GF-D8 (cell line): ENCODE results near the gene CCDC85C.
"Not testable (repeated sequence)": the region's sequence is repeated elsewhere in the genome, so short reads cannot be mapped to it uniquely, and the experiment has no call there.

ENCODE experiments used
- DNase-seq: peaks from one replicate; lab custom pipeline; 2025; lab: John Stamatoyannopoulos, UW

Gene CCDC85C

GRCh38 chr14:99603471-99604277, at the start of gene CCDC85C:
Gene CCDC85C, minus strand, starts transcription at chr14:99604207. Its CDS starts 248 bp downstream, at chr14:99603959.
- no peak for DNase-seq

- no peak for DNase-seq
Measured at GRCh38 chr14:99651953-99652746, 48.1 kb upstream of the CCDC85C start.

- DNase-seq, result no peak
Measured at GRCh38 chr14:99650189-99650588, 46.2 kb upstream of the CCDC85C start.

- DNase-seq, result no peak
Measured at GRCh38 chr14:99649643-99650042, 45.6 kb upstream of the CCDC85C start.

GRCh38 chr14:99649219-99649618, 45.2 kb upstream of the CCDC85C start:
- DNase-seq, result no peak

GRCh38 chr14:99648027-99648784, 44.2 kb upstream of the CCDC85C start:
- DNase-seq, result no peak

- no peak for DNase-seq
Measured at GRCh38 chr14:99647411-99647810, 43.4 kb upstream of the CCDC85C start.

- no peak for DNase-seq
Measured at GRCh38 chr14:99645545-99646505, 41.8 kb upstream of the CCDC85C start.

- DNase-seq, result no peak
Measured at GRCh38 chr14:99644723-99645544, 40.9 kb upstream of the CCDC85C start, which contains the start of gene HHIPL1. Gene HHIPL1, plus strand, starts transcription at chr14:99645129. Its CDS starts 79 bp downstream, at chr14:99645208.

GRCh38 chr14:99644035-99644587, 40.1 kb upstream of the CCDC85C start:
- DNase-seq, result no peak

- no peak for DNase-seq
Measured at GRCh38 chr14:99643343-99643742, 39.3 kb upstream of the CCDC85C start.

GRCh38 chr14:99642771-99643170, 38.8 kb upstream of the CCDC85C start:
- not testable (repeated sequence) for DNase-seq

GRCh38 chr14:99637624-99638023, 33.6 kb upstream of the CCDC85C start:
- DNase-seq, result no peak

GRCh38 chr14:99636487-99636886, 32.5 kb upstream of the CCDC85C start:
- no peak for DNase-seq

- DNase-seq, result no peak
Measured at GRCh38 chr14:99635116-99635515, 31.1 kb upstream of the CCDC85C start.

- no peak for DNase-seq
Measured at GRCh38 chr14:99634443-99634842, 30.4 kb upstream of the CCDC85C start.

GRCh38 chr14:99633918-99634317, 29.9 kb upstream of the CCDC85C start:
- DNase-seq, result no peak

GRCh38 chr14:99633141-99633540, 29.1 kb upstream of the CCDC85C start:
- no peak for DNase-seq

- no peak for DNase-seq
Measured at GRCh38 chr14:99632410-99633035, 28.5 kb upstream of the CCDC85C start.
